ENCODE data around the gene RFC5.

GRCh38 chr12:118017926-118018325, 1.4 kb downstream of the RFC5 start:
- TF ChIP-seq CTCF (IDR thresholded peaks at IDR 0.05) (no peak), EP300 (IDR thresholded peaks at IDR 0.05; ENCODE audit: low read depth) (no peak)
